ENCODE data around the gene NOX3. TPM values are rescaled to one million over a fixed set of nuclear protein-coding genes. Genes with fewer than 3 reads are reported as not detected.
"Not testable (repeated sequence)": the region's sequence is repeated elsewhere in the genome, so short reads cannot be mapped to it uniquely, and the experiment has no call there.

NOX3 gene
- total RNA-seq, 2 donors from 2014 or later: not detected

GRCh38 chr6:155384321-155384952, 71.2 kb downstream of the NOX3 start:
- ATAC-seq: no peak
- no peak for DNase-seq
- intact Hi-C loops (cut with DNase I): no loop called here

- ATAC-seq (no peak), DNase-seq (no peak)
- intact Hi-C loops (cut with DNase I): no loop called here
These were observed 71.7 kb downstream of the NOX3 start for GRCh38 chr6:155383913-155384312.

- DNase-seq: no peak
- no peak for ATAC-seq
- intact Hi-C loops (cut with DNase I): no loop called here
These were observed 73.3 kb downstream of the NOX3 start for GRCh38 chr6:155382338-155382685.

- intact Hi-C loops (cut with DNase I): no loop called here
- ATAC-seq (no peak), DNase-seq (no peak)
These were observed 73.8 kb downstream of the NOX3 start for GRCh38 chr6:155381673-155382337.

- ATAC-seq: no peak
- no peak for DNase-seq
- intact Hi-C loops (cut with DNase I): no loop called here
These were observed 74.8 kb downstream of the NOX3 start for GRCh38 chr6:155380666-155381332.

GRCh38 chr6:155378724-155379123, 76.9 kb downstream of the NOX3 start:
- ATAC-seq: no peak
- intact Hi-C loops (cut with DNase I): no loop called here
- no peak for DNase-seq

- no peak for ATAC-seq
- intact Hi-C loops (cut with DNase I): no loop called here
These were observed 77.4 kb downstream of the NOX3 start for GRCh38 chr6:155378276-155378675.

GRCh38 chr6:155377061-155377460, 78.6 kb downstream of the NOX3 start:
- no peak for DNase-seq
- ATAC-seq: no peak
- intact Hi-C loops (cut with DNase I): no loop called here

More at GRCh38 chr6:155378276-155378675, 77.4 kb downstream of the NOX3 start:
- no peak for DNase-seq

- no peak for DNase-seq
- intact Hi-C loops (cut with DNase I): no loop called here
- no peak for ATAC-seq
These were observed 79.8 kb downstream of the NOX3 start for GRCh38 chr6:155375801-155376200.

- intact Hi-C loops (cut with DNase I): no loop called here
- ATAC-seq: no peak
These were observed 81.0 kb downstream of the NOX3 start for GRCh38 chr6:155374681-155375080.

GRCh38 chr6:155373276-155373675, 82.4 kb downstream of the NOX3 start:
- ATAC-seq: no peak
- DNase-seq: no peak
- intact Hi-C loops (cut with DNase I): no loop called here

More at GRCh38 chr6:155374681-155375080, 81.0 kb downstream of the NOX3 start:
- no peak for DNase-seq

- ATAC-seq: no peak
- no peak for DNase-seq
- intact Hi-C loops (cut with DNase I): no loop called here
These were observed 83.4 kb downstream of the NOX3 start for GRCh38 chr6:155372256-155372655.

GRCh38 chr6:155371230-155371629, 84.4 kb downstream of the NOX3 start:
- ATAC-seq (no peak), DNase-seq (no peak)
- intact Hi-C loops (cut with DNase I): no loop called here

- DNase-seq (no peak), ATAC-seq (no peak)
- intact Hi-C loops (cut with DNase I): no loop called here
These were observed 89.3 kb downstream of the NOX3 start for GRCh38 chr6:155366325-155366724.

GRCh38 chr6:155364844-155365437, 90.7 kb downstream of the NOX3 start:
- ATAC-seq (no peak), DNase-seq (no peak)
- intact Hi-C loops (cut with DNase I): no loop called here

- ATAC-seq; intact Hi-C loops (cut with DNase I): not testable (repeated sequence)
These were observed 91.6 kb downstream of the NOX3 start for GRCh38 chr6:155364021-155364420.

GRCh38 chr6:155362968-155363632, 92.5 kb downstream of the NOX3 start:
- ATAC-seq: not testable (repeated sequence)

More at GRCh38 chr6:155364021-155364420, 91.6 kb downstream of the NOX3 start:
- DNase-seq: not testable (repeated sequence)

GRCh38 chr6:155354167-155354566, 101.5 kb downstream of the NOX3 start:
- no peak for ATAC-seq
- intact Hi-C loops (cut with DNase I): no loop called here
- DNase-seq: no peak

More at GRCh38 chr6:155362968-155363632, 92.5 kb downstream of the NOX3 start:
- DNase-seq; intact Hi-C loops (cut with DNase I): not testable (repeated sequence)

- no peak for DNase-seq
- intact Hi-C loops (cut with DNase I): no loop called here
- no peak for ATAC-seq
These were observed 102.8 kb downstream of the NOX3 start for GRCh38 chr6:155352811-155353210.

GRCh38 chr6:155352130-155352420, 103.6 kb downstream of the NOX3 start:
- ATAC-seq: no peak
- intact Hi-C loops (cut with DNase I): no loop called here
- no peak for DNase-seq

Data from left cardiac atrium (tissue), 4 donors.